Vagina (tissue), 2 donors: ENCODE results near the gene ZNF740.

Source experiments
- CTCF ChIP-seq, 3 experiments: fragments of 450-650 bp in 2 of 3; fragments of 200-600 bp in 1 of 3; sonication (generic) in 1 of 3; IDR thresholded peaks; one replicate each; pipeline ENCODE4 v1.5.1; 2017 to 2019; ENCODE audit warnings: antibody characterized with exemption in 3 of 3, mild to moderate bottlenecking in 2 of 3, moderate library complexity in 2 of 3
- POLR2A ChIP-seq, 2 donors: fragments of 450-650 bp; IDR thresholded peaks; one replicate each; pipeline ENCODE4 v1.6.1; 2017; ENCODE audit warnings: antibody characterized with exemption in 2 of 2, mild to moderate bottlenecking in 2 of 2, moderate library complexity in 2 of 2
- POLR2AphosphoS5 ChIP-seq, 2 donors: sonication (generic); formaldehyde crosslinking; IDR thresholded peaks; one replicate each; pipeline ENCODE4 v1.9.0; 2017; ENCODE audit warnings: antibody characterized with exemption in 2 of 2, mild to moderate bottlenecking in 2 of 2, low read depth in 1 of 2; ENCODE audit not compliant: insufficient read depth in 1 of 2

GRCh38 chr12:53224061-53224896 is 43.8 kb downstream of the ZNF740 start:
- TF ChIP-seq POLR2A (IDR thresholded peaks at IDR 0.05) (no peak), CTCF (IDR thresholded peaks at IDR 0.05) (no peak), POLR2AphosphoS5 (IDR thresholded peaks at IDR 0.05; ENCODE audit: insufficient read depth in 1 of 2, low read depth in 1 of 2) (no peak)
